MM.1S (cell line): ENCODE results near the gene TTLL11.

ENCODE experiments used
- DNase-seq: peaks from one replicate; pipeline ENCODE4 v3.0.0-alpha.2; 2015
- H2AFZ ChIP-seq: fragments of 300-600 bp; sonication (generic); 2 replicates; pipeline ENCODE4 v1.6.0; 2016; ENCODE audit warnings: antibody characterized with exemption, low read length
- H3F3A ChIP-seq: fragments of 300-600 bp; sonication (generic); 2 replicates; pipeline ENCODE4 v1.6.1; 2016; ENCODE audit warnings: mild to moderate bottlenecking, antibody characterized with exemption, low read length, moderate library complexity, mixed read lengths; ENCODE audit not compliant: insufficient read depth
- H3K27ac ChIP-seq: fragments of 300-600 bp; sonication (generic); 2 replicates; pipeline ENCODE4 v1.5.1; 2016; ENCODE audit warnings: mild to moderate bottlenecking, low read length
- H3K27me3 ChIP-seq: fragments of 300-600 bp; sonication (generic); replicated peaks from 2 replicates; pipeline ENCODE4 v1.6.0; 2016; ENCODE audit warnings: low read length; ENCODE audit not compliant: insufficient read depth
- H3K36me3 ChIP-seq: fragments of 300-600 bp; sonication (generic); replicated peaks from 2 replicates; pipeline ENCODE4 v1.6.1; 2016; ENCODE audit warnings: mild to moderate bottlenecking, low read length, mixed read lengths; ENCODE audit not compliant: insufficient read depth
- H3K4me1 ChIP-seq: fragments of 300-600 bp; sonication (generic); 2 replicates; pipeline ENCODE4 v1.6.1; 2016; ENCODE audit warnings: low read length, mixed read lengths
- H3K4me2 ChIP-seq: fragments of 300-600 bp; sonication (generic); 2 replicates; pipeline ENCODE4 v1.6.0; 2016; ENCODE audit warnings: low read depth, low read length
- H3K4me3 ChIP-seq: fragments of 300-600 bp; sonication (generic); 2 replicates; pipeline ENCODE4 v1.5.1; 2016; ENCODE audit warnings: low read length, mixed read lengths
- H3K79me2 ChIP-seq: fragments of 300-600 bp; sonication (generic); 2 replicates; pipeline ENCODE4 v1.6.1; 2016; ENCODE audit warnings: mixed run types, low read length, mixed read lengths
- H3K9ac ChIP-seq: fragments of 300-600 bp; sonication (generic); 2 replicates; pipeline ENCODE4 v1.6.1; 2016; ENCODE audit warnings: low read length, mixed read lengths
- H3K9me2 ChIP-seq: fragments of 300-600 bp; sonication (generic); replicated peaks from 2 replicates; pipeline ENCODE4 v1.6.1; 2016; ENCODE audit warnings: mild to moderate bottlenecking, low read length, mixed read lengths; ENCODE audit not compliant: insufficient read depth
- H3K9me3 ChIP-seq: fragments of 300-600 bp; sonication (generic); replicated peaks from 2 replicates; pipeline ENCODE4 v1.6.1; 2016; ENCODE audit warnings: mild to moderate bottlenecking, low read length, mixed read lengths; ENCODE audit not compliant: insufficient read depth
- H4K20me1 ChIP-seq: fragments of 300-600 bp; sonication (generic); 2 replicates; pipeline ENCODE4 v1.6.1; 2016; ENCODE audit warnings: mild to moderate bottlenecking, low read length, moderate library complexity, mixed read lengths; ENCODE audit not compliant: insufficient read depth
- CTCF ChIP-seq: fragments of 300-600 bp; sonication (generic); IDR thresholded peaks from 2 replicates; pipeline ENCODE4 v1.5.1; 2016; ENCODE audit warnings: antibody characterized with exemption, low read length, mixed read lengths
- EZH2 ChIP-seq: fragments of 300-600 bp; sonication (generic); optimal IDR thresholded peaks from 2 replicates; pipeline ENCODE3; 2017; ENCODE audit warnings: low read depth, mild to moderate bottlenecking, antibody characterized with exemption, low read length, mixed read lengths
- EZH2phosphoT487 ChIP-seq: fragments of 300-600 bp; sonication (generic); IDR thresholded peaks from 2 replicates; pipeline ENCODE4 v1.6.1; 2018; ENCODE audit warnings: antibody characterized with exemption, low read length

Gene TTLL11

GRCh38 chr9:121876255-121876654, 216.9 kb downstream of the TTLL11 start:
- Histone ChIP-seq H3K9me2 (no peaks in the 10 kb centered on the region), H3K9ac (no peak overlapping the region), H3K4me3 (no peak overlapping the region), H3K4me1 (no peaks in the 10 kb centered on the region), H3K27ac (no peak overlapping the region), H4K20me1 (no peaks in the 10 kb centered on the region), H3K36me3 (no peaks in the 10 kb centered on the region), H3K27me3 (no peaks in the 10 kb centered on the region), H3F3A (no peaks in the 10 kb centered on the region), H3K79me2 (no peaks in the 10 kb centered on the region), H3K9me3 (no peaks in the 10 kb centered on the region), H3K4me2 (no peak overlapping the region), H2AFZ (no peak overlapping the region)
- no peak for DNase-seq
- TF ChIP-seq CTCF = no peak
- TF ChIP-seq EZH2 = no peak
- TF ChIP-seq EZH2phosphoT487 = no peak

- no peaks in the 10 kb centered on the region for H4K20me1 ChIP-seq
- no peak overlapping the region for H3K27ac ChIP-seq
- no peaks in the 10 kb centered on the region for H3K9me3 ChIP-seq
- H3K79me2 ChIP-seq = no peaks in the 10 kb centered on the region
- no peak overlapping the region for H3K4me3 ChIP-seq
- DNase-seq = no peak
- H3F3A ChIP-seq = no peaks in the 10 kb centered on the region
- no peak overlapping the region for H3K4me2 ChIP-seq
- H3K36me3 ChIP-seq = no peaks in the 10 kb centered on the region
- no peaks in the 10 kb centered on the region for H3K27me3 ChIP-seq
- no peak overlapping the region for H3K9ac ChIP-seq
- H3K9me2 ChIP-seq = no peaks in the 10 kb centered on the region
- H2AFZ ChIP-seq = no peak overlapping the region
- TF ChIP-seq CTCF = no peak
- no peaks in the 10 kb centered on the region for H3K4me1 ChIP-seq
Measured at GRCh38 chr9:121874524-121874923, 218.6 kb downstream of the TTLL11 start.

GRCh38 chr9:121871431-121872025, 221.6 kb downstream of the TTLL11 start:
- Histone ChIP-seq H3K27ac (no peak overlapping the region), H4K20me1 (no peaks in the 10 kb centered on the region), H3K79me2 (no peaks in the 10 kb centered on the region), H3K36me3 (no peaks in the 10 kb centered on the region), H3K9me3 (no peaks in the 10 kb centered on the region), H3K4me2 (no peak overlapping the region), H3K4me3 (no peak overlapping the region), H3K4me1 (no peaks in the 10 kb centered on the region), H3F3A (no peaks in the 10 kb centered on the region), H3K9me2 (no peaks in the 10 kb centered on the region), H3K9ac (no peak overlapping the region), H3K27me3 (no peaks in the 10 kb centered on the region), H2AFZ (no peak overlapping the region)
- TF ChIP-seq EZH2phosphoT487 (no peak), EZH2 (no peak), CTCF (no peak)
- DNase-seq = no peak
